Measurements from ENCODE around the gene APBB2.

DNA sequence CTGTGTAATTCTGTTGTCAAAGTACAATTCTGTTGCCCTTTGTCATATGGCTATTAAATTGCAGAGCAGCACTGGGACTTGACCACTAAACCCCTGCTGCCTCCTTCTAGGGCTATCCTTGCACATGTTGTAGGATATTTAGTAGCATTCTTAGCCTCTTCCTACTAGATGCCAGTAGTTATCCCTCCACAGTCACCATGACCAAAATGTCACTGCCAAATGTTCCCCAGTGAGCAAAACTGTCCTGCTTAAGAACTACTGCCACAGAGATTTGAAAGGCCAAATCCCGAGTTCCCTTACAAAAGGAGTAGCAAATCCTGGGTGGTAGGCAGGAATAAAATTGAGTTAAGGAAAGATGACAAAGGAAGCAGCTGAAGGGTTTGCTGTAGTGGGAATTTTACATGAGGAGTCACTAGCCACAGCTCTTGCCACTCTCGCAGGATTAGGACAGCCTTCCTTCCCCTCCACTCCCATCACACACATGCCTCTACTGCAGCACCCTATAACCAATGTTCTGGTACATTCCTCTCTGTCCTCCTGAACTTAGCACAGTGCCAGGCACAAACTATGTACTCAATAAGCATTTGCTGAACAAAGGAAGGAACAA lies 8.4 kb downstream of the APBB2 start:
- no peak for TF ChIP-seq EZH2 (IDR thresholded peaks at IDR 0.05; ENCODE audit: insufficient read depth, poor library complexity, severe bottlenecking)
- no peak for TF ChIP-seq EZH2phosphoT487 (IDR thresholded peaks at IDR 0.05; ENCODE audit: insufficient read depth, low read depth)
